ENCODE data around the gene CREBBP.
A peak's percentile ranks its signal among the peaks of the same experiment; 100 is the strongest.
"Not testable (repeated sequence)": the region's sequence is repeated elsewhere in the genome, so short reads cannot be mapped to it uniquely, and the experiment has no call there.

Gene CREBBP

DNA sequence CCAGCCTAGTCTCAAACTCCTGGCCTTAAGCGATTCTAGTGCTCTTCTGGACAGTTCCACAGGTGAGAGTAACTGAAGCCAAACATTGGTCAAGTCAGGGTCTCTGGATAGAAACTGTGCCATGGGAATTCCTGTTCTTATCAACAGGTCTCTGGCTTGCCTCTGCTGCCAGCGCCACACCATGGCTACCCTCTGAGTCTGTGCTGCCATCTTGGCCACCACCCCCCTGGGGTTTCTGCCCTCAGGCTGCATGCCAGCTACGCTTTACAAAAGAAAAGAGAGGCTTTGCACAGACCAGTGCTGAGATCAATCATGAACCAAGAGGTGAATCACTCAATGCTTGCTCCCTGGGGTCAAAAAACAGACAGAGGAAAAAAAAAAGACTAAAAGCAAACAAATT, 24.4 kb upstream of the CREBBP start:
- no peak for DNase-seq (ENCODE audit: low read depth)
- H3K4me3 ChIP-seq (ENCODE audit: control insufficient read depth, low read depth, low read length): no peak overlapping the region
- TF ChIP-seq, protein P1, sequence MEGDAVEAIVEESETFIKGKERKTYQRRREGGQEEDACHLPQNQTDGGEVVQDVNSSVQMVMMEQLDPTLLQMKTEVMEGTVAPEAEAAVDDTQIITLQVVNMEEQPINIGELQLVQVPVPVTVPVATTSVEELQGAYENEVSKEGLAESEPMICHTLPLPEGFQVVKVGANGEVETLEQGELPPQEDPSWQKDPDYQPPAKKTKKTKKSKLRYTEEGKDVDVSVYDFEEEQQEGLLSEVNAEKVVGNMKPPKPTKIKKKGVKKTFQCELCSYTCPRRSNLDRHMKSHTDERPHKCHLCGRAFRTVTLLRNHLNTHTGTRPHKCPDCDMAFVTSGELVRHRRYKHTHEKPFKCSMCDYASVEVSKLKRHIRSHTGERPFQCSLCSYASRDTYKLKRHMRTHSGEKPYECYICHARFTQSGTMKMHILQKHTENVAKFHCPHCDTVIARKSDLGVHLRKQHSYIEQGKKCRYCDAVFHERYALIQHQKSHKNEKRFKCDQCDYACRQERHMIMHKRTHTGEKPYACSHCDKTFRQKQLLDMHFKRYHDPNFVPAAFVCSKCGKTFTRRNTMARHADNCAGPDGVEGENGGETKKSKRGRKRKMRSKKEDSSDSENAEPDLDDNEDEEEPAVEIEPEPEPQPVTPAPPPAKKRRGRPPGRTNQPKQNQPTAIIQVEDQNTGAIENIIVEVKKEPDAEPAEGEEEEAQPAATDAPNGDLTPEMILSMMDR (conservative IDR thresholded peaks at IDR 0.05; ENCODE audit: control insufficient read depth, insufficient read depth, low read depth, low read length): no peak

DNA sequence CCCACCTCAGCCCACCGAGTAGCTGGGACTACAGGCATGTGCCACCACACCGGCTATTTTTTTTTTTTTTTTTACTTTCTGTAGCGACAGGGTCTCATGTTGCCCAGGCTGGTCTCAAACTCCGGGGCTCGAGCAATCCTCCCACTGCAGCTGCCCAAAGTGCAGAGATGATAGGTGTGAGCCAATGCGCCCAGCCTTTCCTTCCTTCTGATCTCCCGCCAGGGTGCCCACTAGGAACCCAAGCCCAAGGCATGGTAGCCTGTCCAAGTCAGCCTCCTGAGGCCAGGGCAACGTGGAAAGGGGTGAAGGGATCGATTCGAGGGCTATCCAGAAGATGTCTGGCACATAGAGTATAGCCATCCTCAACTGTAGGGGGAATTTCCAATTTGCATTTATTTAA, 9.6 kb upstream of the CREBBP start:
- H3K4me3 ChIP-seq (ENCODE audit: control insufficient read depth, low read depth, low read length): no peak overlapping the region
- no peak for DNase-seq (ENCODE audit: low read depth)
- TF ChIP-seq, protein P1 (conservative IDR thresholded peaks at IDR 0.05; ENCODE audit: control insufficient read depth, insufficient read depth, low read depth, low read length): no peak

DNA sequence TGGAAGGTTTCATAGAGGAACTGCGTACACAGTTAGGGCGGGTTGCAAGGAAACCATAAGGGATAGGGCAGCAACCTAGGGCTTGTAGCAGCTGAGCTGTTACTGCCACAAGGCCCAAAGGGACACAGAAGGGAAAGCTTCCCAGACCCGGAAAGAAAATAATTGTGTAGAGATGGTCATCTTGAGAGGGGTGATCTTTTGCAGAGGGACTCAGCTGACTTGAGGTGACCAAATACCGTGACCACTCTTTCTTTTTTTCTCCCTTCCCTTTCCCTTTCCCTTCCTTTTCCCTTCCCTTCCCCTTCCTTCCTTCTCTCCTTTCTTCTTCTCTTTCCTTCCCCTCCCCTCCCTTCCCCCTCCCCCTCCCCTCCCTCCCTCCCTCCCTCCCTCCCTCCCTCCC, 8.5 kb upstream of the CREBBP start:
- DNase-seq (ENCODE audit: low read depth): no peak
- TF ChIP-seq, protein P1 (conservative IDR thresholded peaks at IDR 0.05; ENCODE audit: control insufficient read depth, insufficient read depth, low read depth, low read length): no peak
- H3K4me3 ChIP-seq (ENCODE audit: control insufficient read depth, low read depth, low read length): no peak overlapping the region

DNA sequence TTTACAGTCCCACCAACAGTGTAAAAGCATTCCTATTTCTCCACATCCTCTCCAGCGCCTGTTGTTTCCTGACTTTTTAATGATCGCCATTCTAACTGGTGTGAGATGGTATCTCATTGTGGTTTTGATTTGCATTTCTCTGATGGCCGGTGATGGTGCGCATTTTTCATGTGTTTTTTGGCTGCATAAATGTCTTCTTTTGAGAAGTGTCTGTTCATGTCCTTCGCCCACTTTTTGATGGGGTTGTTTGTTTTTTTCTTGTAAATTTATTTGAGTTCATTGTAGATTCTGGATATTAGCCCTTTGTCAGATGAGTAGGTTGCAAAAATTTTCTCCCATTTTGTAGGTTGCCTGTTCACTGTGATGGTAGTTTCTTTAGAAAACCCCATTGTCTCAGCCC, 5.5 kb upstream of the CREBBP start:
- not testable (repeated sequence) for DNase-seq (ENCODE audit: low read depth); H3K4me3 ChIP-seq (ENCODE audit: control insufficient read depth, low read depth, low read length)

DNA sequence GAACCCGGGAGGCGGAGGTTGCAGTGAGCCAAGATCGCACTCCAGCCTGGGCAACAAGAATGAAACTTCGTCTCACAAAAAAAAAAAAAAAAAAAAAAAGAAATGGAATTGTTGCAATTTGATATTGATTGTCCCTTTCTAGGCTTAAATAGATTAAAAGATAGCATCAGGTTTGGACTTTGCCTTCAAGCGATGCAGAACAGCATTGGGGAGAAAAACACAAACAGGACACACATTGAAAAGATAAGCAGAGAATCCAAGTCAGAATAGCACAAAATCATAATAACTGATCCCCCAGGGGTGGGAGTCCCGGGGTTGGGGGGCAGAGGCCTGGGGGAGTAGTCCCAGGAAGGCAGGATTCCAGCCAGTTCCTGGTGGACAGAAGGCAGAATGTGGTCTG, 3.9 kb upstream of the CREBBP start:
- TF ChIP-seq, protein P1 (conservative IDR thresholded peaks at IDR 0.05; ENCODE audit: control insufficient read depth, insufficient read depth, low read depth, low read length): no peak
- no peak overlapping the region for H3K4me3 ChIP-seq (ENCODE audit: control insufficient read depth, low read depth, low read length)
- no peak for DNase-seq (ENCODE audit: low read depth)

DNA sequence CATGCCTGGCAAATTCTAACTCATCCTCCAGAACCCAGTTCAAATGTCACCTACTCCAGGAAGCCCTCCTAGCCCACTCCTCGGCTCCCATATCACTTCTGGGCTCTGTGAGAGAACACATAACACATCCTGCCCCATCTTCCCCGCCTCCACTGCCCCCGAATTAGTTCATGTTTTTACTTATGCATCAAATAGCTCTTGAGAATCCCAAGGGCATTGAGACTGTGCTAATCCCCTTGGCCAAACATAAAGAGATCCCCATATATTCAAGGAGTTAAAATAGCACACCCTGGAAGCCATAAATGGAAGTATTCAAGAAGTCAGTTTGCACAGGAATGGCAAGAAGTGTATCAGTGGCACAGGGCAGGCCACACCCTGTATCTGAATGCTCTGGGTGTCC, 2.0 kb upstream of the CREBBP start:
- H3K4me3 ChIP-seq (ENCODE audit: control insufficient read depth, low read depth, low read length): no peak overlapping the region
- TF ChIP-seq, protein P1 (conservative IDR thresholded peaks at IDR 0.05; ENCODE audit: control insufficient read depth, insufficient read depth, low read depth, low read length): no peak
- no peak for DNase-seq (ENCODE audit: low read depth)

DNA sequence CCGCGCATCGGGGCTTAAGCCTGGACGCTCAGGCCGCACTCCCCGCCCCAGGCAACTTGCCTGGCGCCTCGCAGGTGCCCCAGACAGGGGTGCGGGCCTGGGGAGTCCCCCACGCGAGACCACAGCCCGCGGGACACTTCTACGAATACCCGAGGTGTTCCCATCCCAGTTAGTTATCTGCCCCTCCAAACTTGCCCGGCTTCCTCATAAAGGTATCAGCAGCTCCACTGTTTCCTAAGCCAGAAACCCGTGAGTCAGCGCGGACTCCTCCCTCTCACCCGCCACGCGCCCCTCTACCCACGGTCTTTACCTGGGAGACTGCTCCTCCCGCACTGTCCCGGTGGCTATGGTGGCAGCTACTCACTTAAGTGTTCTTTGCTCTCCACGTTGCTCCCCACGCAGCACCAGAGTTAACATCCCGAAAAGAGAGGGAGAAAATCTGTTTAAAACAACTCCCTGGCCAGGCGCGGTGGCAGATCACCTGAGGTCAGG, 1.0 kb upstream of the CREBBP start:
- DNase-seq (ENCODE audit: low read depth): no peak
- TF ChIP-seq, protein P1 (conservative IDR thresholded peaks at IDR 0.05; ENCODE audit: control insufficient read depth, insufficient read depth, low read depth, low read length): no peak
- peak overlapping the region; percentile 58 for H3K4me3 ChIP-seq (ENCODE audit: control insufficient read depth, low read depth, low read length)
